Lung (tissue), 12 donors: ENCODE measurements around the gene RPL18. TPM values are rescaled to one million over a fixed set of nuclear protein-coding genes. Genes with fewer than 3 reads are reported as not detected.

Experiments
- ATAC-seq: fragments of 200-7000 bp; cut with Tn5 transposase; one replicate; pipeline ENCODE4 v1.9.1; 2020; ENCODE audit warnings: moderate number of reproducible peaks; ENCODE audit not compliant: insufficient read depth, low FRiP score
- DNase-seq, 3 donors: peaks; one replicate each; pipeline ENCODE4 v3.0.0-alpha.2; 2013 to 2017
- H3K27ac ChIP-seq, 2 donors: one replicate each; pipeline ENCODE4 v1.5.1; 2013; ENCODE audit warnings: mild to moderate bottlenecking in 2 of 2, moderate library complexity in 2 of 2, control low read depth in 1 of 2, inconsistent platforms in 1 of 2, low read depth in 1 of 2, low read length in 1 of 2
- H3K27me3 ChIP-seq, 3 donors: one replicate each; pipeline ENCODE4 v1.5.1; 2013; ENCODE audit warnings: low read length in 2 of 3; ENCODE audit not compliant: control insufficient read depth in 3 of 3, insufficient read depth in 3 of 3
- H3K36me3 ChIP-seq, 4 donors: one replicate each; pipeline ENCODE4 v1.5.1; 2013; ENCODE audit warnings: low read length in 4 of 4, mild to moderate bottlenecking in 1 of 4, moderate library complexity in 1 of 4; ENCODE audit not compliant: control insufficient read depth in 4 of 4, insufficient read depth in 4 of 4
- H3K4me1 ChIP-seq, 5 donors: one replicate each; pipeline ENCODE4 v1.5.1; 2013; ENCODE audit warnings: low read length in 5 of 5, mild to moderate bottlenecking in 2 of 5, moderate library complexity in 1 of 5; ENCODE audit not compliant: control insufficient read depth in 5 of 5, insufficient read depth in 5 of 5
- H3K4me3 ChIP-seq: one replicate; pipeline ENCODE4 v1.5.1; 2013; ENCODE audit warnings: mild to moderate bottlenecking, control low read depth, moderate library complexity
- H3K9ac ChIP-seq, 2 donors: one replicate each; pipeline ENCODE4 v1.5.1; 2013; ENCODE audit warnings: low read length in 2 of 2, control low read depth in 1 of 2; ENCODE audit not compliant: insufficient read depth in 1 of 2
- H3K9me3 ChIP-seq, 4 donors: one replicate each; pipeline ENCODE4 v1.5.1; 2013; ENCODE audit warnings: low read length in 3 of 4, mild to moderate bottlenecking in 1 of 4, moderate library complexity in 1 of 4; ENCODE audit not compliant: control insufficient read depth in 4 of 4, insufficient read depth in 3 of 4
- WGBS, 2 donors: extraction: QIAGEN DNeasy Blood & Tissue Kit; methylation state at CpG; one replicate each; pipeline ENCODE4 v1.1.7; 2013; 5-methylcytosine and 5-hydroxymethylcytosine counted together
- polyA plus RNA-seq, 2 donors: library from polyadenylated mRNA; stranded (reverse); fragments of 200-250 nt; gene quantifications; one replicate each; pipeline ENCODE4 v1.2.1, GENCODE V29; 2013
- total RNA-seq, 2 donors: library from RNA; depleted of rRNA in 1 of 2; stranded (reverse); fragments of >200 nt in 1 of 2; gene quantifications; one replicate each; pipeline ENCODE4 v1.2.1, GENCODE V29; 2014 to 2021
- TF ChIP-seq, protein P1 (sequence below): IDR thresholded peaks from 2 replicates; pipeline ENCODE4 v1.5.1; 2012; ENCODE audit warnings: mild to moderate bottlenecking; ENCODE audit errors: control extremely low read depth, extremely low read depth
- donor health status: control.
- donor health status: control.
- donor health status: Bipolar disorder and iron deficiency.
- donor health status: healthy.
- donor health status: DM: yes; HTN: yes; CAD: no.

RPL18 gene
- total and polyA plus RNA-seq, 4 donors, result 1,019 to 3,542 (median 1,407) TPM

DNA sequence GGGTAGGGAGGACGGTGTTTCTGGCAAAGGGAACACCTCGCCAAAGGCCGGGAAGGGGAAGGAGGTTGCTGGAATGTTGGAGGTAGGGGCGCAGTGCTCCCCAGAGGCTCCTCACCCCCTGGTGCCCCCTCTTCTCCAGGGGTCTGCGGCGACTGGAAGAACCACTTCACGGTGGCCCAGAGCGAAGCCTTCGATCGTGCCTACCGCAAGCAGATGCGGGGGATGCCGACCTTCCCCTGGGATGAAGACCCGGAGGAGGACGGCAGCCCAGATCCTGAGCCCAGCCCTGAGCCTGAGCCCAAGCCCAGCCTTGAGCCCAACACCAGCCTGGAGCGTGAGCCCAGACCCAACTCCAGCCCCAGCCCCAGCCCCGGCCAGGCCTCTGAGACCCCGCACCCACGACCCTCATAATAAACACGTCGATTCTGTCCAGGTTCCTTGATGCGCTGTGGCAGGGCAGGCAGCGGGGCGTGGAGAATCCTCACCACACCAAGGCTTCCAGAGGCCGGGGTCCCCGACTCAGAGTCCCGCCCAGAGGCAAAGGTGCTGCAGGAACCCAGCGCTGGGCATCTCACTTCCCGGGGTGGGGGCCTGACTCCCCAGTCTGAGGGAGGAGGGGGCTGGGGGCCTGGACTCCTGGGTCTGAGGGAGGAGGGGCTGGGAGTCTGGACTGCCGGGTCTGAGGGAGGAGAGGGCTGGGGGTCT is 19.8 kb downstream of the RPL18 start:
- 75 to 79% methylated on average over 30 of the region's 30 CpGs for WGBS, 2 donors
- no peaks in the 10 kb centered on the region for H3K27me3 ChIP-seq
- no peaks in the 10 kb centered on the region for H3K4me1 ChIP-seq
- TF ChIP-seq, protein P1, sequence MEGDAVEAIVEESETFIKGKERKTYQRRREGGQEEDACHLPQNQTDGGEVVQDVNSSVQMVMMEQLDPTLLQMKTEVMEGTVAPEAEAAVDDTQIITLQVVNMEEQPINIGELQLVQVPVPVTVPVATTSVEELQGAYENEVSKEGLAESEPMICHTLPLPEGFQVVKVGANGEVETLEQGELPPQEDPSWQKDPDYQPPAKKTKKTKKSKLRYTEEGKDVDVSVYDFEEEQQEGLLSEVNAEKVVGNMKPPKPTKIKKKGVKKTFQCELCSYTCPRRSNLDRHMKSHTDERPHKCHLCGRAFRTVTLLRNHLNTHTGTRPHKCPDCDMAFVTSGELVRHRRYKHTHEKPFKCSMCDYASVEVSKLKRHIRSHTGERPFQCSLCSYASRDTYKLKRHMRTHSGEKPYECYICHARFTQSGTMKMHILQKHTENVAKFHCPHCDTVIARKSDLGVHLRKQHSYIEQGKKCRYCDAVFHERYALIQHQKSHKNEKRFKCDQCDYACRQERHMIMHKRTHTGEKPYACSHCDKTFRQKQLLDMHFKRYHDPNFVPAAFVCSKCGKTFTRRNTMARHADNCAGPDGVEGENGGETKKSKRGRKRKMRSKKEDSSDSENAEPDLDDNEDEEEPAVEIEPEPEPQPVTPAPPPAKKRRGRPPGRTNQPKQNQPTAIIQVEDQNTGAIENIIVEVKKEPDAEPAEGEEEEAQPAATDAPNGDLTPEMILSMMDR, result no peak
- no peak overlapping the region for H3K4me3 ChIP-seq
- no peaks in the 10 kb centered on the region for H3K9me3 ChIP-seq
- DNase-seq, result no peak
- H3K27ac ChIP-seq, result no peak overlapping the region
- no peaks in the 10 kb centered on the region for H3K36me3 ChIP-seq
- H3K9ac ChIP-seq, result no peak overlapping the region
- no peak for ATAC-seq

DNA sequence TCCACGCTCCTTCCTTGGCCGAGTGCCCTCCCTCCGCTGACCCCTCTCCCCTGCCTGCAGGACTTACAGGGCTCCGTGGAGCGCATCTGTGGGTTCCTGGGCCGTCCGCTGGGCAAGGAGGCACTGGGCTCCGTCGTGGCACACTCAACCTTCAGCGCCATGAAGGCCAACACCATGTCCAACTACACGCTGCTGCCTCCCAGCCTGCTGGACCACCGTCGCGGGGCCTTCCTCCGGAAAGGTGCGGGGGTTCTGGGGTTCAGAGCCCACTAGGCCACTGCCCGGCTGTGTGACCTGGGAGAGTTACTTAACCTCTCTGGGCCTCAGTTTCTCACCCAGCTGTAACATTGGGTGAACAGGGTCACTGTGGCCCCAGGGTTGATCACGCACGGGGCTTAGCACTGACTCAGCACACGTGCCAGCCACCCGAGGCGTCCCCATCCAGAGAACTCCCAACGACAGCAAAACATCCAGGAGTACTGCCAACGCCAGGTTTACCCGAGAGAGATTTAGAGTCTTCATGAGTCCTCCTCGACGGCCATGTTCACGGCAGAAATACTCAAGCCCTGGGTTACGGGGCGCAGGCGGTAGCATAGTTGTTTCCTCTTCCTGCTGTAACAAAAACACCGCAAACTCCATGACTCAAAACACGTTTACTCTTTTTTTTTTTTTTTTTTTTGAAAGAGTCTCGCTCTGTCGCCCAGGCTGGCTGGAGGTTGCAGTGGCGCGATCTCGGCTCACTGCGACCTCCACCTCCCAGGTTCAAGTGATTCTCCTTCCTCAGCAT is 22.1 kb downstream of the RPL18 start:
- Histone ChIP-seq H3K27ac (no peak overlapping the region), H3K9me3 (no peaks in the 10 kb centered on the region), H3K9ac (no peak overlapping the region), H3K27me3 (no peaks in the 10 kb centered on the region), H3K4me1 (no peaks in the 10 kb centered on the region), H3K4me3 (no peak overlapping the region), H3K36me3 (no peaks in the 10 kb centered on the region)
- WGBS, 2 donors, result 73 to 76% methylated on average over 37 to 39 of the region's 39 CpGs
- TF ChIP-seq, protein P1, result no peak
- ATAC-seq (no peak), DNase-seq (no peak)

DNA sequence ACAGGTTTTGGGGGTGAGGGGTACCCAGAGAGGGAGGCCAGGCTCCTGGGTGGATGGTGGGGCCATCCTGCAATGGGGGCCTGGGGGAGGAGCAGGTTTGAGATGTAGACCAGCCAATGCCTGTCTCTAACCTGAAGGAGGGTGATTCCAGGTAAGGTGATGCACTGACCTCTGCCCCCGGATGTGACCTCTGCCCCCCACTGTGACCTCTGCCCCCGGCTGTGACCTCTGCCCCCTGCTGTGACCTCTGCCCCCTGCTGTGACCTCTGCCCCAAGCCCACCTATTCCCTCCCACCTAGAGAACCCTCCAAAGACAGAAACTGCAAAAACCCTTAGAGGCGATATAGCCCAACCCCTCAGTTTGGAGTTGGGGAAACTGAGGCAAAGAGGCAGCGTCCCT is 22.7 kb downstream of the RPL18 start:
- no peak overlapping the region for H3K4me3 ChIP-seq
- H3K36me3 ChIP-seq, result no peaks in the 10 kb centered on the region
- TF ChIP-seq, protein P1, result no peak
- no peaks in the 10 kb centered on the region for H3K9me3 ChIP-seq
- no peak overlapping the region for H3K27ac ChIP-seq
- H3K27me3 ChIP-seq, result no peaks in the 10 kb centered on the region
- 89% methylated on average over 4 of the region's 4 CpGs for WGBS, 2 donors
- H3K4me1 ChIP-seq, result no peaks in the 10 kb centered on the region
- no peak for ATAC-seq
- no peak for DNase-seq
- no peak overlapping the region for H3K9ac ChIP-seq
